Measurements from ENCODE around the gene EPHB3.
A peak's percentile ranks its signal among the peaks of the same experiment; 100 is the strongest.
"Not testable (repeated sequence)": the region's sequence is repeated elsewhere in the genome, so short reads cannot be mapped to it uniquely, and the experiment has no call there.

EPHB3 gene

DNA sequence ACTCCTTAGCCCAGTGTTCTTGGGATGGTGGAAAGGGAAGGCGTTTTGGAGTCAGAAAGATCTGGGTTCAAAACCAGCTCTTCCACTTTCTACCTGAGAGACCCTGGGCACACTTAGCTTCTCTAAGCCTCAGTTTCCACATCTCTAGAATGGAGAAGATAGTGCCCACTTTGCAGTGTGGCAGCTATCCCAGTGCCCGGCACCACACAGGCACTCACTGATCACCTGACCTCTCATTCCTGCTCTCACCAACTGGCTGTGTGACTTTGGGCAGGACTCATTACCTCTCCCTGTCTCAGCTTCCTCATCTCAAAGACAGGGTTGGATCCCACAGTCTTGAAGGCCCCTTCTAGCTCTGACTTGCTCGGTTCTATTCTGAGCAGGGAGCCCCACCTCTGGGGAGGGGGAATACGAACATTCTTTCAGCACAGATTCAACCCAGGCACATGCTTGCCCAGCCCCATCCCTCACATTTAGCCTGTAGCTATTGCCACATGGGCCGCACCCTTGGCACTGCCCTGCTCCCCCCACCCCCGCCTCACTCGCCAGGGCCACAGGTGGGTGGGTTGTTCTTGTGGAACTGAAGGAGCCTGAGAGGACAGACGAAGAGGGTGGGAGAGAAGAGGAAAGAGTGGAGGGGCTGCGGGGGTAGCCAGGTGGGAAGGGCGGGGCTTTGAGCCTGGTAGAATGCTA is 39.2 kb downstream of the EPHB3 start:
- DNase-seq (ENCODE audit: low read depth), result no peak

DNA sequence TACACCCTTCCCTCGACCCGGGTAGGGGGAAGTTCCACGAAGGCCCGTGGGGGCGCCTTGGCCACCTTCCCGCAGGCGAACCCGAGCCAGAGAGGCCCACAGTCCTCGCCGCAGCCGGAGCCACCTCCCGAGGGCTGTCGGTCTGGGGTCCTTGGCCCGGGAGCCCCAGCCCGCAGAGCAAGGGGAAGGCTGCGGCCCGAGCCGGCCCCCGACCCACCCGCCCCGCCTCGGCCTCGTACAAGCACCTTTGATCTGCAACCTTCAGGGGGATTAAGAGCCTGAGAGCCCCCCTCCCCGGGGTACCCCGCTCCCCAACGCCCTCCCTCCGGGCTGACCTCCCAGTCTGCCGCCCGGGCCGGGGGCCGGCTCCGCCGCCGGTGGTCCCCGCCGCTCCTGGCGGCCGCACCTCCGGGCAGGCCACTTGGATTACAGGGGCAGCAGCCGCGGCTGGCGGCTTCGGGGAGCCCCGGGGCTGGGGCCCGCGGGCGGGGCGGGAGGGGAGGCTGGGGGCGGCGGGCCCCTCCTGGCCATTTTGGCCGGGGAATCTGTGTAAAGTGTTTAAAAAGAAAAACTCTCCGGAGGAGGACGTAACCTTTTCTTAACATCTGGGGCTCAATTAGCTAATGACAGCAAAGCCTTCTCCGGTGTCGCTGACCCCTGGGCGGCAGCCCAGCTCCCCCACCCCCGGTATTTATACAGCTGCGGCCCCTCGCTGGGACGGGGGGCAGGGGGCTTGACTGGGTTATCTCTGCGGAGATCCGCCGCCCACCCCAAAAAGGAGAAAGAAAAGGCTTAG is 40.2 kb downstream of the EPHB3 start:
- DNase-seq (ENCODE audit: low read depth), result no peak

DNA sequence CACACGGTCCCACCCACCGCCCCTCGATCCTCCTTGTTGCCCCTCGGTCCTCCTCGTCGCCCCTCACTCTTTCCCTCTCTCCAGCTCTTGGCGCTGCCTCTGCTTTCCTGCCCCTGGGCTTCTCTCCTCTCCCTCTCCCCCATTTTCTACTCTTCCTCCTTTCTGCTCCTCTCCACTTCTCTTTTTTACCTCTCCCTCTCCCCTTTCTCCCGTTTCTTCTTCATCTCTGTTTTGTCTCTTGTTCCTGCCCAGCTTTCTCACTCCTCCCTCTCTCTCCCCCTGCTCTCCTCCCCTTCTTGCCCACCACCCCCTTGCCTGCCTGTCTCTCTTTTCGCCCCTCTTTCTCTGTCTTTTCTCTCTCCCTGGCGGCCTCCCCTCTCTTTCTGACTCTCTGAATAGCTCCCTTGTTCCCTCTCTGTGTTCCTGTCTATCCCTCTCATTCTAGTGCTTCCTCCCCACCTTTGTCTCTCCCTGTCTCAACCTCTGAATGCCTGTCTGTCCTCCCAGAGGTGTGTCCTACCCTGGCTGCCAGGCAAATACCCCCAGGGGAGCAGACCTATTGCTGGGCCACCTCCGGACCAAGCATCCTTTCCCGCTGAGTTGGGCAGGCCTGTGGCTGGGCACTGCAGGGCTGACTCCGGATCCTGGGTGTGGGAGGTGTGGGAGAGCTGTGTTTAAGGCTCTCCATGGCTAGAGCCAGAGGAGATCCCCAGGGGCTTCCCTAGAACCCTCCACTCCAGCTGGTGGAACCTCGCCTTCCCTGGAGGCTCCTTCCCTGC is 41.0 kb downstream of the EPHB3 start:
- no peak for DNase-seq (ENCODE audit: low read depth)

DNA sequence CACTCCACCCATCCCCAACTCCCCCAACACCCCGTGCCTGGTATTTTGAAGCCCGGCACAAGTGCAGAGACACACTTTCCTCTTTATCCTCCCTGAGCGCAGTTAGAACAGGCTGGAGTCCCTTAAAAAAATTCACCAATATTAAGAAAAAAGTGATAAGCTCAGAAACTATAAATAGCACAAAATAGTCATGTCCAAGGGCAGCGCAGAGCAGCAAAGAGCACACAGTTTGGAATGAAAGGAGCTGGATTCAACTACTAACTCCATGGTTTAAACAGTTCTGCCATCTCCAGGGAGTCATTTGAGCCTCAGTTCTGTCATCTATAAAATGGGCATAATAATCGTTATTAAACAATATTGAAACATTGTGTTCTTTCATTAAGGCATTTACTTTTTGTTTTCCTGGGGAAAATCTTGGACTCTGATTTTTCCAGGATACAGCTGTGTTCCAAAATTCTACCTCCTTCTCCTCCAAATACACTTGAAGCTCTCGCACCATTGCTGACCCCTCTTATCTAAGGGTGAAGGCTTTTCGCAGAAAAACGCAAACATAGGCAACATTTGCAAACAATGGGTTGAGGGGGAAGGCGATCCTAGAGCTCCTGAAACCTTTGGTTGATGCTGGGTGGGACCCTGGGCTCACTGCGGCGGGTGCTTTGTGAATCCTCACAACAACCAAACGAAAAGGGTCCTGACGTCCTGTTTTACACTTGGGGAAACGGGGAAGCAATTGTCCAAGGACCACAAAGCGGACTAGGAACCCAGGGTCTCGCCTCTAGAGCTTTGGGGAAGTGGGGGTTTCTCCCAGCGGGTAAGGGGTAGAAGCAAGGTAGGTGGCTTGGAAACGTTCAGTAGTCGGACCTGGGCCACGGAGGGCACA is 41.8 kb downstream of the EPHB3 start:
- no peak for DNase-seq (ENCODE audit: low read depth)

DNA sequence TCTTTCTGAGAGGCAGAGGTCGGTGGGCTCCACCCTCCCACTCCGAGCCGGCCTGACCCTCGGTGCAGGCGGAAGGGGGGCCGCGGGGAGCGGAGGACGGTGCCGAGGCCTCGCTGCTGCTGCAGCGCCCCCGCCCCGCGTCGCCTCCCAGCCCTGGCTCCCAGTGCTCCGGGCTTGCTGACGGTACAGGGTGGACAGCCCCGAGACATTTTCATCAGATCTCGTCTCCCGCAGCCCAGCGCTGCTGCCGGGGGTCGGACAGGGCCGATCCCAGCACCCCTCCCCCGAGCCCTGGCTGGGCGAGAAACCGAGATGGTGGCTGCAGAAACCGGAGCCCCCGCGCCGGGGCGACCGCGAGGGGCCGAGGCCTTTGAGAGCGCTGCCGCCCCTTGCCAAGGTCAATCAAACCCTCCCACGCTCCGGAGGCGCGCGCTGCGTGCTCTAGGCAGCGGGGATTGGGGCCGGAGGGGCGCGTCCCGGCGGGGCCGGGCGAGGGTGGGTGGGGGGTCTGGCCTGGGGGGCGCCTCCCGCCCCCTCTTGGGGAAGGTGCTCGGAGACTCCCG is 42.5 kb downstream of the EPHB3 start:
- DNase-seq (ENCODE audit: low read depth), result no peak

DNA sequence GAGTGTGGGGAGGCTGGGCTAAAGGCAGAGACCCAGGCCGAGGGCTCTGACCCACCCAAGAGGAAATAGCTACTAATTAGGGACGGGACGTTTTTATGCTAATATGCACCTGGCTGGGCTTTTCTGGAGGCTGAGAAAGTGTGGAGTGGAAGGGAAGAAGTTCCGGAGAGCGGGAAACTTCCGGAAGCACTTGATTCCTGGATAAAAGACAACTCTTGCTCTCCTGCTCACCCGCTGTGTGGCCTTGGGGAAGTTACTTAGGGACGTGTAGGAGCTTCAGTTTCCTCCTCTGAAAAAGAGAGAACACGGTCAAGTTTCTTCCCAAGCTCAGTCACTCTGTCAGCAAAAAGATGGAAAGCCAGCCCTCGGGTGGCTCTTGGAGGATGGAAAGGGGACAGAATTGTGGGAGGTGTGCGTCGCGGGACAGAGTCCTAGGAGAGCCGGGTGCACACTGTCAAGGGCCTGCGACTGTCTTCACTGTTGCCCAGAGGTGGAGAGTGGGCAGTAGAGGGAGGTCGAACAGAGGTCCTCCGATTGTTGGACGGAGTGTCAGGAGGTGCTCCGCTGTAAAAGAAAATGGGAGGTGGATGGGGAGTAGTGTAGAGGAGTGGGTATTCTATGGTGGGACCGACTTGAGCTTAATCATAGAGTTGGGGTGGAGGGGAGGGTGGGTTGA is 43.2 kb downstream of the EPHB3 start:
- no peak for DNase-seq (ENCODE audit: low read depth)

DNA sequence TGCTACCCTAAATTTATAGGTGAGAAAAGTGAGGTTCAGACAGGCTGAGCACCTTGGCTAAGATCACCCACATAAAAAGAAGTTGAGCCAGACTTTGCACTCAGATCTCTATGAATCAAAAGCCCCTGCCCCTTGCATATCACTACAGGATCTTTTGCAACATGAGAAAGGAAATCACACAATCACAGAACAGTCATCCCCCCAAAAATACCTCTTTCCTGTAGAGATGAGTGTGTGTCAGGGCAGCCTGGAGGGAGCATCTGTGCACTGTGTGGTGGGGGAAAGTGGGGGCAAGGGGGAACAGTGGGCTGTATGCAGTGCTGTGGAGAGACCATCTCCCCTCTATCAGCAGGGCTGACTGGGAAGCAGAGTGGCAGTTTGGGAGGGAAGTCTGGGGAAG is 46.6 kb downstream of the EPHB3 start:
- no peak for DNase-seq (ENCODE audit: low read depth)

DNA sequence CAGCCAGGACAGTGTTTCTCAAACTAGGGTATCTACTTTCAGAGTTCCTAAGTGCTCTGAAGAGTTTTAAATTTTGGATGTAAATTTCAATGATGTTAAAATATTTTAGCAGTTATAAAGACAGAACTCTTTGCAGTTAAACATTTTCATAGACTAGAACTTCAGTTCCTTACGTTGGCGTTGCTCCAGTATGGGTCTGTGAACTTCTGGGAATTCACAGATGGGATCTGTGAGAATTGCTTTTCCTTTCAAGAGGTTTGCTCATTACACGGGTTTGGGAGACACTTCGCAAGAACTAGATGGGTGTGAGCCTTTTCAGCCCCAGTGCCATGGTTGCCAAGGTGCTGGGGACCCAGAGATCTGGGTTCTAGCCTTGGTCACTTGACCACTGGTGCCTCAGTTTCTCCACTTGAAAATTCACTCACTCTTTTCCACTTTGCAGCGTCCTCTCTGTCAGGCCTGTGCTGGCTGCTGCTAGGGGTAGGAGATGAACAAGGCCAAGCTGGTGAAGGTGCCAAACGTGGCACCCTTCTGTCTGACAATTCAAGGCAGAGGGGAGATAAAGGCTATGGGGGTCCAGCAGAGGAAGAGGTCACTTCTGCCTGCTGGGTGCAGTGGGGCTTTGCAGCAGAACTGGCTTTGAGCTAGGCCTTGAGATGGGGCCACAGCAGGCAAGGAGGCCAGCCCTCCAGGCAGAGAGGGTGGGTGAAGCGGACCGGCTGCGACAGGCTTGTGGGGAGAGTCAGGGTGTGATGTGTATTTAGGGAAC is 48.1 kb downstream of the EPHB3 start:
- no peak for DNase-seq (ENCODE audit: low read depth)

DNA sequence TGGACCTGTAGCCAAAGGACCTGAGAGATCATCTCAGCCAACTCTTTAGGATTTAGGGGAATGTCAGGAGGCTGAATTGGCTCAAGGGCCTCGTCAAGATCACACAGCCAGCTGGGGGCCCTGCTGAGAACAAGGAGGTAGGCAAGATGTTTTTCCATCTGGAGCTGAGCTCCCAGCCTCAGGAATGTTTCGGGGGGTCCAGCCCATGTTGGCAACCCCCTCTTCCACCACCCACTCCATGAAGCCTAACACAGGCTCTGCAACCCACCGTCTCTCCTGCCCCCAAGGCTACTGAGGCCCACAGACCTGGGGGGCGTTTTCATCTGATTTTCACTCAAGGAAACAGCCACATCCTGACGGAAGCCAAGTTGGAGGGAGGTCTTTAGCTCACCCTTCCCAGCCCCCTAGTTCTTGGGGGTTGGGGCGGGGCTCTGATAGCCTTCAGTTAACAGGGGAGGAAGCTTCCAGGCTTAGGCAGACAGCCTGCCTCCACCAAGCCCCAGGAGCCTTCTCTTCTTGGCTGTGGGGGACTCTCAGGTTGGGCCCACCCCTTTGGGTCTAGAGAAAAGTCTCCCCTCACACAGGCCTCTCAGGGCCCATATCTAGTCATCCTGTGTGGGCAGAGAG is 48.8 kb downstream of the EPHB3 start:
- no peak for DNase-seq (ENCODE audit: low read depth)

DNA sequence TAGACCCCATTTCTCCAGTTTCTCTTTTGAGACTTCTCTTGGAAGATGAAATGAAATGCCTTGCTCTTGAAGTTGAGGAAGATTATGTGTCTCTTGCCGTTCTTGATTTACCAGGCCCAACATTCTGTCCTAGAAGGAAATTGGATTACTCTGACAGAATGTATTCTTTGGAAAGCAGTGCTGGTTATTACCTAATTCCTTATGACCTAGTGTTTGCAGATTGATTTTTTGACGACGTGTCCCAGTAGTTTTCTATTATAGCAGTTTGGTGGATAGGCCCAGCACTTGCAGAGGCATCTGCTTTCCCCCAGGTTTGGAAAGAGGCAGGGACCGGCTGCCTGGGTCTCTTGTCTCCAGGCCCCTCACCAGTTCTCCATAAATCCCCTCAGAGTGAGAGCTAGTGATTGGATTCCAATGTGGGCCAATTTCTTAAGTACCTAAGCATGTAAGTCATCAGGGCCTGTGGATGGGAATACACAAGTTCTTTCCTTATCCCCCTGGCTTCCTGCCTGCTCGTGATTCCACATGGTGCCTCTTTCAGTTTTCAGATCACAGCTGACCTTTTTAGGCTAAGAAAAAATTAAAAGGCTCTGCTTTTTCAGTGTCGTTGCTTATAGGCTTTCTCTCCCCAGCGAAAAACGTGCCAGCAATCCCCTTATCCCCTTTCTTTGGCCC is 50.2 kb downstream of the EPHB3 start:
- DNase-seq (ENCODE audit: low read depth), result no peak

DNA sequence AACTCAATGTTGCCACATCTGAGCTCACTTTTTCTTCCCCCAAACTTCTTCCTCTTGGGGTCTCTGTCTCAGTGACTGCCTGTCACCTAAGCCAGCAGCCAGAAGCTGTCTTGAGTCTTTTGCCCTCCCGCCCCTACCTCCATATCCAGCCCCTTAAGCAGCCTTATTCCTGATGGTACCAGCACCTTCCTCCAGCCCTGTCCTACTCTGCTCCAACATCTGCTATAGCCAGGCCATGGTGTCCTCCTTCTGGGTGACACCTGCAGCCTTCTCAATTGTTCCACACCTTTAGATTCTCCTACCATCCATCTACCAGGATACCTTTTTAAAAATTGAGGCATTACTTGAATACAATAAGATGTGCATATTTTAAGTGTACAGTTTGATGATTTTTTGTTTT is 53.8 kb downstream of the EPHB3 start:
- no peak for DNase-seq (ENCODE audit: low read depth)

DNA sequence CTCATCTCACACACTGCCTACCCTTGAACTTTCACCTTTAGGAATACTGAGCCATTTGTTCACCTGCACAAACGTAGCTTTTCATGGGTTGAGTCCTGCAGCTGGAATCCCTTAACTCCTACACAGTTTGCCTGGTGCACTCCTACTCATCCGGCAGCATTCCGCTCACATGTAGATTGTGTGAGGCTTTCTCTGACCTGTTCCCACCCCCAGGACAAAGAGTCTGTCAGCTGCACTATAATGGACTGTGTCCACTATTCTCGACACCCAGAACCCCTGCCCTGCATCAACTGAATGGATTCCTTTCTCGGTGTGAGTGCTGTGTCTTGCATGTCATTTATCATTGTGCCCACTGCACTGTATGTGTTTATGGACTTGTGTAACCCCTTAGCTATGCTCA is 54.9 kb downstream of the EPHB3 start:
- no peak for DNase-seq (ENCODE audit: low read depth)

DNA sequence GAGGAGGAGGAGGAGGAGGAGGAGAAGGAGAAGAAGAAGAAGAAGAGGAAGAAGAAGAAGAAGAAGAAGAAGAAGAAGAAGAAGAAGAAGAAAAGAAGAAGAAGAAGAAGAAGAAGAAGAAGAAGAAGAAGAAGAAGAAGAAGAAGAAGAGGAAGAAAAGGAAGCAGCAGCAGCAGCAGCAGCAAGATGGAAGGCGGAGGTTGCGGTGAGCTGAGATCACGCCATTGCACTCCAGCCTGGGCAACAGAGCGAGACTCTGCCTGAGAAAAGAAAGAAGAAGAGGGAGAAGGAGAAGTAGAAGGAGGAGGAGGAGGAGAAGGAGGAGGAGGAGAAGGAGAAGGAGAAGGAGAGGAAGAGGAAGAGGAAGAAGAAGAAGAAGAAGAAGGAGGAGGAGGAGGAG is 55.7 kb downstream of the EPHB3 start:
- DNase-seq (ENCODE audit: low read depth), result not testable (repeated sequence)

DNA sequence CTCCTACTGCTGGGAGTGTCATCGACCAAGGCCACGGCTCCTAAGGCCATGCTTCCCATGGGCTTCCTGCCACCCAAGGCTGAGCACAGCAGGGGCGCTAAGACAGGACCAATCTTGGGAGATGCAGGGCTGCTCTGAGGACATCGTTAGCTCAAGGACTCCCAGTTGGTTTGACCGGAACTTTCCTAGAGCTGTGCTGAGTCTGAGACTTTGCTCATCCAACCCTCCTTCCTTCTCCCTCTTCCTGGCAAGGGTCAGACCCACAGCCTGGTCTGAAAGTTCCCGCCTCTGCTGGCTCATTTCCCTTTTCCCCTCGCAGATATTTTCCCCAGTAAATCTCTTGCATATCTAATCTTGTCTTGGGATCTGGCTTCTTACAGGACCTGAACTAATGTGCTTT is 57.2 kb downstream of the EPHB3 start:
- DNase-seq (ENCODE audit: low read depth), result no peak

DNA sequence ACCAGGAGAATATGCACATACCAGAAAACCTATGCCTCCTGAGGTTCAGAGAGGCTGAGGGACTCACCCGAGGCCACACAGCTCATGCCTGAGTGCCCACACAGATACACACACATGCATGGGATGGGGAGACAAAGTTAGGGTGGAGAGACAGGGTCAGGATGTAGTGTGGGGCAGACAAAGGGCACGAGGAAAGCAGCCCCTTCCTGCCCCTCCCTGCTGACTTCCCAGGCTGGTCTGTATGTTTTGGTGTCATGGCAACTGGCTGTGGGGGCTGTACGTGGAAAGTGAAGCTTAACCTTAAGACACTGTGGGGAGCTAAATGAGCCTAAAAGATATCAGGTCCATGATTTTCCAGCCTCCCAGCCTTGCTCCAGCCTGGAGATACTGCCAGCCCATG is 57.8 kb downstream of the EPHB3 start:
- DNase-seq (ENCODE audit: low read depth), result no peak

DNA sequence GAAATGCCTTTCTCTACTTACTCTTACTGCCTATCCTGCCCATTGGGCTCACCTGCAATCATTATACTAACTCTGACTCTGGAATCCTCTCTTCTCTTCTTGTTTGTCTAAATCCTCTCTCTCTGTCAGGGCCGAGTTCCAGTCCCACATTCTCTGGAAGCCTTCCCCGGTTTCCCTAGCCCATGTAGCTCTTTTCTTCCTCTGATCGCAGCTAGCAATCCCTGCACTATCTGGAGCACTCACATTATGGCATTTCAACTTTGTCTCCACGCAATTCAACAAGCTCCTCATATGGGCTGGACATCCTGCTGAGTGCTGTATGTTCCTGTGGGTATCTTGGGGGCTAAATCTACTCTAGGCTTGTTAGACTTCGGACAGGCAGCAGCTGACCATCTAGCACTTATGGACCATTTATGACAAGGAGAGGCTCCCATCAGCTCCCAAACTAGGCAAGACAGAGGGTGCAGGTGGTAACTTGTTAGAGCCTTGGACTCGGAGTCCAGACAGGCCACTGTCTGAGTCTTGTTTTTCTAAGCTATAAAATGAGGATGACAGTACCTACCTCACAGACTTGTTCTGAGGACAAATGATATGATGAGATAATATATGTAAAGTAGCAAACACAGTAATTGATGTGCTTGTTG is 58.3 kb downstream of the EPHB3 start:
- DNase-seq (ENCODE audit: low read depth), result no peak

DNA sequence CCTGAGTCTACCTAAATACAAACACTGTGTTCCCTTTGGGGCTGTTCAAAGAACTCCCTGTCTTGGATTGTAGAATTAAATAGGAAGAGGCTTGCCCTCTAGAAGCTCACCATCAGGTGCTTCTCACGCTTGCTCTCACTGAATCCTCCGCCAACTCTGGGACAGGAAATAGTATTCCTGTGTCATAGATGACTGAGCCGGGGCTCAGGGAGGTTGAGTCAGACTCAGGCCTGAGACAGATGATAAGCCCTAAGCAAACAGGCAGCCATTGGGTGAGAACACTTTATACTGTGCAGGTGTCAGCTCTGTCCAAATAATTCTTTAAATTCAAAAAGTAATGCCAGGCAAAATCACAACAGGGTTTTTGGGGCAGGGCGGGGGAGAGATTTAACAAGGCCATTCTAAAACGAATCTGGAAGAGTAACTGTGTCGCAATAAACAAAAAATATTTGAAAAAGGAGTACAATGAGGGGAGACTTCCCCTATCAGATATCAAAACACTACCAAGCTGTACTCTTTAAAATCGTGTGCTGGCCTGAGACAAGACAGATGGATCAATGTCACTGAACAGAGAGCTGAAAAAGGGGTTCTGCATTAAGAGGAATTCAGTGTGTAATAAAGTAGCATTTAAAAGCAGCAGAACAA is 59.0 kb downstream of the EPHB3 start:
- DNase-seq (ENCODE audit: low read depth), result peak; percentile 8

DNA sequence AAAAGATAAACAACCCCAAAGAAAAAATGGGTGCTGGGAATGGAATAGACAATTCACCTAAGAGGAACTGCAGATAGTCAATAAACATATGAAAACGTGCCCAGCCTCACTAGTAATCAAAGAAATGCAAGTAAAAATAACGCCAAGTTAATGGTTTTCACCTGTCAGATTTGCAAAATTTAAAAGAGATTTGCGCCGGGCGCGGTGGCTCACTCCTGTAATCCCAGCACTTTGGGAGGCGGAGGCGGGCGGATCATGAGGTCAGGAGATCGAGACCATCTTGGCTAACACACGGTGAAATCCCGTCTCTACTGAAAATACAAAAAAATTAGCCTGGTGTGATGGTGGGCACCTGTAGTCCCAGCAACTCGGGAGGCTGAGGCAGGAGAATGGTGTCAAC is 60.6 kb downstream of the EPHB3 start:
- not testable (repeated sequence) for DNase-seq (ENCODE audit: low read depth)
